Activated naive CD8-positive, alpha-beta T cell treated with anti-CD3 and anti-CD28 coated beads, Interleukin-2, amount 50 U/mL, for 16 hours (primary cell): ENCODE results near the gene NT5C3B.
"Not testable (repeated sequence)": the region's sequence is repeated elsewhere in the genome, so short reads cannot be mapped to it uniquely, and the experiment has no call there.

Experiments
- DNase-seq: peaks from one replicate; pipeline ENCODE4 v3.0.0-alpha.2; 2020; ENCODE audit warnings: low read depth, low spot score

Gene NT5C3B

DNA sequence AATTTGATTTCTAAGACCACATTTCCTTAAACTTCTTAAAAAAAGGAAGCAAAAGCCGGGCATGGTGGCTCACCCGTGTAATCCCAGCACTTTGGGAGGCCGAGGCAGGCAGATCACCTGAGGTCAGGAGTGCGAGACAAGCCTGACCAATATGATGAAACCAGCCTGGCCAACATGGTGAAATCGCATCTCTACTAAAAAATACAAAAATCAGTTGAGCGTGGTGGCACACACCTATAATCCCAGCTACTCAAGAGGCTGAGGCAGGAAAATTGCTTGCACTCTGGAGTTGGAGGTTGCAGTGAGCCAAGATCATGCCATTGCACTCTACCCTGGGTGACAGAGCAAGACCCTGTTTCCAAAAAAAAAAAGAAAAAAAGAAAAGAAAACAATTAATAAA, 4.7 kb upstream of the NT5C3B start:
- DNase-seq = not testable (repeated sequence)

DNA sequence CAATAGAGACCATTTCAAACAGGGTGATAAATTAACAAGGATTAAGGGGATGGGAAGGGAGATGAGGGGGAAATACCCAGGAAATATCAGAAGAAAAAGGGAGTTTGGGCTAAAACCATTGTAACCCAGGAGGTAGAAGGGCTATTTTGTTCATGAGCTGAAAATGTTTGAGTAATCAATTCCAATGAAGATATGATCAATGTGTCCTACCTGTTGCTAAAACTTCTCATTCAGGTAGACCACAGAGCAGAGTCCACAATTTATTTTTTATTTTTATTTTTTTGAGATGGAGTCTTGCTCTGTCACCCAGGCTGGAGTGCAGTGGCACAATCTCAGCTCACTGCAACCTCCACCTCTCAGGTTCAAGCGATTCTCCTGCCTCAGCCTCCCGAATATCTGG, 3.4 kb upstream of the NT5C3B start:
- DNase-seq = not testable (repeated sequence)

DNA sequence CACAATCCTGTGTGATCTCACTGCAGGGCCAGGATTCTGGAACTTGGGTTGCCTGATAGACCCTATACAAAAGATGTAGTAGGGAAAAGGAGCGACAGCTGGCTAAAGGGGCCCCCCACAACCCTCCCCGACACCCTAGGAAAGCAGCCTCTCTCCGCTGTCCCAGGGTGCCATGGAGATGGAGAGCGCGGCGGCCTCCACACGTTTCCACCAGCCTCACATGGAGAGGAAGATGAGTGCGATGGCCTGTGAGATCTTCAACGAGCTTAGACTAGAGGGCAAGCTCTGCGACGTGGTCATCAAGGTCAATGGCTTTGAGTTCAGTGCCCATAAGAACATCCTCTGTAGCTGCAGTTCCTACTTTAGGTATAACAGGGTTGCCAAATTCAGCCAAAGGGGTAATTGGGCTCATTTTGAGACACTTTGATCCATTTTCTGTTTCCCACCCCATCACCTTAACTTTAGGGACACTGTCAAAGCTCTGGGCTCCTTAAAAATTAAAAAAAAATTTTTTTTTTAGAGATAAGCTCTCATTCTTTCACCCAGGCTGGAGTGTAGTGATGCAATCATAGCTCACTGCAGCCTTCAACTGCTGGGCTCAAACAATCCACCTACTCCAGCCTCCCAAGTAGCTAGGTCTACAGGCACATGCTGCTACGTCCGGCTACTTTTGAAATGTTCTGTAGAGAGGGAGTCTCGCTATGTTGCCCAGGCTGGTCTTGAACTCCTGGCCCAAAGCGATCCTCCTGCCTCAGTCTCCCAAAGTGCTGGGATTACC, 1.9 kb upstream of the NT5C3B start, which contains the start of gene KLHL10:
KLHL10 (plus strand) TSS at position 65 of the 778 bp plus-strand sequence; CDS start at position 173, 108 bp downstream.
- no peak for DNase-seq

DNA sequence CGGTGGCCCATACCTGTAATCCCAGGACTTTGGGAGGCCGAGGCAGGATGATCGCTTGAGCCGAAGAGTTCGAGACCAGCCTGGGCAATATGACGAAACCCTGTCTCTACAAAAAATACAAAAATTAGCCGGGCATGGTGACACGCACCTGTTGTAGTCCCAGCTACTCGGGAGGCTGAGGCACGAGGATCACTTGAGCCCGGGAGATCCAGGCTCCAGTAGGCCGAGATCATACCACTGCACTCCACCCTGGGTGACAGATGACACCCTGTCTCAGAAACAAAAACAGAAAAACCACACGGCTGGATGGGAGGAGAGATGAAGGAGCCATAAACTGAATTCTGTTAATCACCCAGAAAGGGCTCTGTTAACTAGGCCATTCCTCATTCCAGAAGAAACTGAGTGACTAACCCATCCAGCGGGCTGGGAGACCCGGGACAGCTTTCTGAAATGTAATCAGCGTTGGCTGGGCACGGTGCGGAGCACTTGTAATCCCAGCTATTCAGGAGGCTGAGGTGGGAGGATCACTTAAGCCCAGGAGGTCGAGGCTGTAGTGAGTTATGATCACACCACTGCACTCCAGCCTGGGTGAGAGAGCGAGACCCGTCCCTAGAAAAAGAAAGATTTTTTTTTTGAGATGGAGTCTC, 641 bp upstream of the NT5C3B start:
- no peak for DNase-seq

DNA sequence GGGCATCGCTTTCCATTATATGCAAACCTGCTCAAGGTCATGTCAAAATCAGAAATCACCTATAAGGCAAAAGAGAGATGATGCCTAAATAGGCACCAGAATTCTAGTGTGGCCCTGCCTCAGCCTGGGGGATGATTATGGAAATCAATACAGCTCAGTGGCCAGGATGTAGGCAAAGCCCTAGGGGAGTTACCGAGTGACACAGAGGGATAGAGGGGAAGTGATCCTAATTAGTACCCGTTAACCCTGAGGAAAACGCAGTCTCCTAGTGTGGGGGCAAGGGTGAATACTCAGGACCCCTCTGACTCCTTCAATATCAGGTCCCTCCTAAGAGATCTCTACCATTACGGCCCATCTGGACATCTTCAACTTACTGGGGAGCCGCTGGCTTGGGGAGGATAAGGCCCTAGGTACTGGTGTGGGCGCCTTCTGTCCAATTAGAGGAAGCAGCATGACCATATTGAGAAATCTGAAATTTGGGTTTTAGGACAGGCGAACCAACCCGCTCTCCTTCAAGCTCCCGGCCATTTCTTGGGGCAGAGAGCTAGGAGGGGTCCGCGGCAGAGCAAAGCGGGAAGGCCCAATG, 725 bp downstream of the NT5C3B start:
- no peak for DNase-seq

DNA sequence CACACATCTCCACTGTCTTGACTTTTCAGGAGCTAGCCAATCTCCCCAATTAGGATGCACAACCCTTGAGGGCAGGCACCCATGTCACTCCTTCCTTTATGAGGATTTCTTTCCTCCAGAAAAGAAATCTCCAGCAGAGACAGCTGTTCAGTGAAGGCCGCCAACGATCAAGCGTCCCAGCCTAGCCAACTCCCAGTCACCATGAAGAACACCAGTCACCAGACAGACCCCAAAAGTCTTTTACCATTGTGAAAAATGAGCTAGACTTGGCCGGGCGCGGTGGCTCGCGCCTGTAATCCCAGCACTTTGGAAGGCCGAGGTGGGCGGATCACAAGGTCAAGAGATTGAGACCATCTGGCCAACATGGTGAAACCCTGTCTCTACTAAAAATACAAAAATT, 6.1 kb downstream of the NT5C3B start:
- DNase-seq = not testable (repeated sequence)

DNA sequence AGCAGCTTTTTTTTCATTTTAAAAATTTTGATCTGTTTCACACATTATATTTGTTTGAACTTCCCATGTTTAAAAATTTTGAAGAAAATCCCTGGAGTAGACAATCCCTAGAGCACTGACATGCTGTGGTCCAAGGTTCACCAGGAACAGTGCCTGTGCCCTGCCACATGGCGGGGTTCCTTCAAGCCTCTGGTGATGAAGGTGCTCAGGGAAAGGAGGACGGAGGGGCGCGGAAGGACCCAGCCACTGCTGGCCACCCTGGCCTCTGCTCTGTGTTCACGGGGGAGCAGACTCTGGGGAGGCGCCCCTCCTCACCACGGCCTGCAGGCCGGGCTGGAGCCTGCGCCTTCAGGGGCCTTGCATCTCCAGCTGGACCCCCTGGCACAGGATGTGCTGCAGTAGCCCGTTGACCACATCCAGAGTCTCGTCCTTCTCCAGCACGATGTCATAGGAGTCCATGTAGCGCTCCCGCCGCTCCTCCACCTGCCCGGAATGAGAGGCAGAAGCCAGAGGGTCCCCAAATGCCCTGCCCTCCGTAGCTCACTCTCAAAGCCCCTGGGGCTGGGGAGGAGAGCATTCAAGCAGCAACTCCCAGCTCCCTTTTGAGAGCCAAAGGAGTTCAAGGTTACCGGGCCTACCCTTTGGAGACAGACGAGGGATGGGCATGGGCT, 10.7 kb downstream of the NT5C3B start:
- no peak for DNase-seq

DNA sequence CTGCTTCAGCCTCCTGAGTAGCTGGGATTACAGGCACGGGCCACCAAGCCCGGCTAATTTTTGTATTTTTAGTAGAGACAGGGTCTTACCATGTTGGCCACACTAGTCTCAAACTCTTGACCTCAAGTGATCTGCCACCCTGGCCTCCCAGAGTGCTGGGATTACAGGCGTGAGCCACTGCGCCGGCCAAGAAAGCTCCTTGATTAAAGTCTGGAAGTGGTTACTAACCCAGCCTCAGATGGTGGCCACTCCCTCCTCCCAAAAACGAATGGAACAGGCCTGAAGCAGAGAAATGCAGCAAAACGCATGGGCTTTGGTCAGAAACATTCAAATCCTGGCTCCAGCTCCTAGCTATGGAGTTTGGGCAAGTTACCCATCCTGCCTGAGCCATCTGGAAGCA, 11.9 kb downstream of the NT5C3B start:
- no peak for DNase-seq

DNA sequence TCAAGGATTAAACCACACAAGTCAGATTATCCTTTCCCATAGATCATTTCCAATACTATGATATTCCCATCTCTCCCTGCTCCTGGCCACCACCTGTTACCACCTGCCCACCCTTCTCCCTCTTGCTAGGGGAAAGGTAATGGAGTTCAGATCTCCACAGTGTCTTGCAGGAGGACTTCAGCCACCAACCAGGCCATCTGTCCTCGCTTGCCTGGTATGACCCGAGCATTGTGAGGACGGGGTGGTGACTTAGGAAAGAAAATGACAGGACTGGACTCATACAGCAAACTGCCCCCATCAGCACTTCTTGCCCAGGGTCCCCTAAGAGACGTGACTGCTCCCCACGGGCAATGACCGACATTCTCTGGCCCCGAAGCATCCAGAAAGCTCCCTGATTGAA, 12.5 kb downstream of the NT5C3B start:
- DNase-seq = no peak

DNA sequence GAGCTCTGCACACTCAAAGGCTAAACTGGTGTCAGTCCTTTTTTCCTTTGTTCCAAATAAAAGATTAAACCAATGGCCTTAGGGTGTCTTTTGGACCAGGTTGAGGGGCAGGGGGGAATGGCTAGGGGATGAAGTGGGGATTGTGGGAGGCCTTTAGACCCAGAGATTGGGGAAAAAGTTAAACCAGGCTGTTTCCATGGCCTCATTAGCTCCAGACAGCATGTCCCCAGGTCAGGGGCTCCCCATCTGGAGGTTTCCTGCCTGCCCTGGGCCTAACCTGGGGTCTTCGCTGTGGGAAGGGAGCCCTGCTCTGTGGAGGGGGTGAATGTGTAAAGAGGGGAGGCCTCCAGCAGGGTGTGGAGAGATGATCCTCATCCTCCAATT, 12.9 kb downstream of the NT5C3B start:
- DNase-seq = no peak

DNA sequence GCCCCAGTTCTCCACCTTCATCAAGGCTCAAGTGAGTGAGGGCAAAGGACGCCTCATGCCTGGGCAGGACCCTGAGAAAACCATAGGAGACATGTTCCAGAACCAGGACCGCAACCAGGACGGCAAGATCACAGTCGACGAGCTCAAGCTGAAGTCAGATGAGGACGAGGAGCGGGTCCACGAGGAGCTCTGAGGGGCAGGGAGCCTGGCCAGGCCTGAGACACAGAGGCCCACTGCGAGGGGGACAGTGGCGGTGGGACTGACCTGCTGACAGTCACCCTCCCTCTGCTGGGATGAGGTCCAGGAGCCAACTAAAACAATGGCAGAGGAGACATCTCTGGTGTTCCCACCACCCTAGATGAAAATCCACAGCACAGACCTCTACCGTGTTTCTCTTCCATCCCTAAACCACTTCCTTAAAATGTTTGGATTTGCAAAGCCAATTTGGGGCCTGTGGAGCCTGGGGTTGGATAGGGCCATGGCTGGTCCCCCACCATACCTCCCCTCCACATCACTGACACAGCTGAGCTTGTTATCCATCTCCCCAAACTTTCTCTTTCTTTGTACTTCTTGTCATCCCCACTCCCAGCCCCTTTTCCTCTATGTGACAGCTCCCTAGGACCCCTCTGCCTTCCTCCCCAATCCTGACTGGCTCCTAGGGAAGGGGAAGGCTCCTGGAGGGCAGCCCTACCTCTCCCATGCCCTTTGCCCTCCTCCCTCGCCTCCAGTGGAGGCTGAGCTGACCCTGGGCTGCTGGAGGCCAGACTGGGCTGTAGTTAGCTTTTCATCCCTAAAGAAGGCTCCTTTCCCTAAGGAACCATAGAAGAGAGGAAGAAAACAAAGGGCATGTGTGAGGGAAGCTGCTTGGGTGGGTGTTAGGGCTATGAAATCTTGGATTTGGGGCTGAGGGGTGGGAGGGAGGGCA, 13.6 kb downstream of the NT5C3B start:
- no peak for DNase-seq

DNA sequence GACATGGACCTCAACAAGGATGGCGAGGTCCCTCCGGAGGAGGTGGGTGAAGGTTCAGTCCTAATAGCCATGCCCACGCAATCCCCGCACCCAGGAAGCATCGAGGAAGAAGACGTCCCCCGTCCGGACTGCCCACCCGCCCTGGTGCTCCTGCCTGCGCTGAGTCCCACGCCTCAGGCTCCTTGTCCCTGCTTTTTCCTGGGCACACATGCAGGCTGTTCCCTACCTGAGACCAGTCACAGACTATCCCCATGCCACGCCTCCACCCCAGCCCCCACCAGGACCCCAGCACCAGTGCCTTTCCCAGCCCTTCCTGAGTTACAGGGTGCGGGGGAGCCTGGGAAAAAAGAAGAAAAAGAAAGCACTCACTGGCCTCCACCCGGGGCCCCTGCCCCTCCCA, 14.3 kb downstream of the NT5C3B start:
- DNase-seq = no peak

DNA sequence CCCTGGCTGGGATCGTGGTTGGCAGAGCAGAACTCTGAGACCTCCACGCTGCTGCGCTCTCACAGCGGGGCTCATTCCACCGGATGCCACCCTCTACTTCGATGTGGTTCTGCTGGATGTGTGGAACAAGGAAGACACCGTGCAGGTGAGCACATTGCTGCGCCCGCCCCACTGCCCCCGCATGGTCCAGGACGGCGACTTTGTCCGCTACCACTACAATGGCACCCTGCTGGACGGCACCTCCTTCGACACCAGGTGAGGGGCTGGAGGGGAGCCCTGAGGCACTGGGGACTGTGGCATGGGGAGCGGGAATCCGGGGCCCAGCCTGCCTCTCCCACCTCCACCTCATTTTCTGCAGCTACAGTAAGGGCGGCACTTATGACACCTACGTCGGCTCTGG, 18.0 kb downstream of the NT5C3B start:
- DNase-seq = no peak

DNA sequence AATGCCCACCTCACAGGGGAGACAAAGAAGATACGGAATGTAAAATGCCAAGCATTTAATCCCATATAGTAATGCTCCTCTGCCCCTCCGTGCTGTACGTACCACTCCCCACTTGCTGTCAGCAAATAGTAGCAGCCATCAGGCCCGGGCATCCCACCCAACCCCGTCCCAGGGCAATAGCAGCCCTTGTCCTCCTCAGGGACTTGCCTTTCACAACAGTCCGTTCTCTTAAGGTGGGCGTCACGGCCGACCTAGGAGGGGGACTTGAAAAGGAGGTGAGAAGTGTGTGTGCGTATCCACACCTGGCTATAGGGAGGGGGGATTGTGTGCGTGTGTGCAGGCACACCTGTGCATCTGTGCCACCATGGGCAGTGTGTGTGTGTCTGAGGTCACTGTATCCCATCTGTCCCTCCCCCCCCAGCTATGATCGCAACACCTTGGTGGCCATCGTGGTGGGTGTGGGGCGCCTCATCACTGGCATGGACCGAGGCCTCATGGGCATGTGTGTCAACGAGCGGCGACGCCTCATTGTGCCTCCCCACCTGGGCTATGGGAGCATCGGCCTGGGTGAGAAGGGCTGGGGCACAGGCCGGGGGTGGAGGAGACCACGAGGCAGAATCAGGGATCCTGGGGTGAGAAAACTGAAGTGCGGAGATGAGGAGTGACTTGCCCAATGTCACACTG, 19.3 kb downstream of the NT5C3B start:
- no peak for DNase-seq

DNA sequence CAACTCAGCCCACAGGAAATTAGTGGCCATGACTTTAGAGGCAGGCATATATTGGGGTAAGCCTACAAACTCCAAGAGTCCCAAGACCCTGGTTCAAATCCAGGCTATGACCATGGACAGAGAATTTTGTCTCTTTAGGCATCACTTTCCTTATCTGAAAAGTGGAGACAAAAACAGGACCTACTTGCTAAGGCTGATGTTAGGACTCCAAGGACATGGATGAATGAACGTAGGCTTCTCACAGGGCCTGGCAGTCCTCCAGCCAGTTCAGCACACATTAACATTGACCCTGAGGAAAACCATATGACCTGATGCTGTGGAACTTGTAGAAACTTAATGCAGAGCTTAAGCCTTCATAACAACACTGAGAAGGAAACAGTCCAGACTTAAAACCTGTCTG, 21.8 kb downstream of the NT5C3B start:
- no peak for DNase-seq

DNA sequence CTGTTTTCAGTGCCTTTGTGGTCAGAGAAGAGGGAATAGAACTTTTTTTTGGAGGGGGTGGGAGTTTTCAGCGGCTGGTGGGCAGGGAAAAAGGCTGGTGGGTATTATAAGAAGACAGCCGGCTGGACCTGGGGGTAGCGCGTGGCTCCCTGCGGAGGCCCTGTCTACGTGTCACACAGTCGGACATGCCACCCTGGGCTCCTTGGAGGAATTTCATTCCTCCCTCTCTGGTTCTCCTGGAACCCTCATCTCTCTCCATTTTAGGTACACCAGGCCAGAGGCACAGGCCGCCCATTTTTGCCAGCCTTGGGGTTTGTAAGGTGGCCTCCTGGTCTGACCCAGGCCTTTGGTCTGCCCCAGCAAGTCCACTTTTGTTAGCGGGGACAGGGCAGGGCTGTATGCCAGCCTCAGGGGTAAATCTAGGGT, 22.3 kb downstream of the NT5C3B start:
- no peak for DNase-seq

DNA sequence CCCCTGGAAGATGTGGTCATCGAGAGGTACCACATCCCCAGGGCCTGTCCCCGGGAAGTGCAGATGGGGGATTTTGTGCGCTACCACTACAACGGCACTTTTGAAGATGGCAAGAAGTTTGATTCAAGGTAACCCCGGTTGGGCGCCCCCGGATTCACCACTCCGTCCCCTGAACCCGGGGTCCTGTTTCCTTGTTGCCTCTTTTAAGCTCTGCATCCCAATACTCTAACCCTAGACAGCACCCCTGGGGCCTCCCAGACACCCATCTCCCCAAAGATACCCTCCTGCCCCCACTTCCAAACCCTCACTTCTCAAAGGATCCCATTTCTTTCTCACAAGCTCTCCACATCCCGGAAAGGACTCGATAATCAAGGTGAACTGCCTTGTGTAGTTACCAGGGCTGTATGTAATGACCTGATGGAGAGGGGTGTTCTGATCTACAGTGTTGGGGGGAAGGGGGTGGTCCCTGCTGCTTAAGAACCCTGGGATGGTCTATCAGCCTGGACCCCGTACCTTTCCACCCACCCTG, 22.8 kb downstream of the NT5C3B start:
- no peak for DNase-seq

DNA sequence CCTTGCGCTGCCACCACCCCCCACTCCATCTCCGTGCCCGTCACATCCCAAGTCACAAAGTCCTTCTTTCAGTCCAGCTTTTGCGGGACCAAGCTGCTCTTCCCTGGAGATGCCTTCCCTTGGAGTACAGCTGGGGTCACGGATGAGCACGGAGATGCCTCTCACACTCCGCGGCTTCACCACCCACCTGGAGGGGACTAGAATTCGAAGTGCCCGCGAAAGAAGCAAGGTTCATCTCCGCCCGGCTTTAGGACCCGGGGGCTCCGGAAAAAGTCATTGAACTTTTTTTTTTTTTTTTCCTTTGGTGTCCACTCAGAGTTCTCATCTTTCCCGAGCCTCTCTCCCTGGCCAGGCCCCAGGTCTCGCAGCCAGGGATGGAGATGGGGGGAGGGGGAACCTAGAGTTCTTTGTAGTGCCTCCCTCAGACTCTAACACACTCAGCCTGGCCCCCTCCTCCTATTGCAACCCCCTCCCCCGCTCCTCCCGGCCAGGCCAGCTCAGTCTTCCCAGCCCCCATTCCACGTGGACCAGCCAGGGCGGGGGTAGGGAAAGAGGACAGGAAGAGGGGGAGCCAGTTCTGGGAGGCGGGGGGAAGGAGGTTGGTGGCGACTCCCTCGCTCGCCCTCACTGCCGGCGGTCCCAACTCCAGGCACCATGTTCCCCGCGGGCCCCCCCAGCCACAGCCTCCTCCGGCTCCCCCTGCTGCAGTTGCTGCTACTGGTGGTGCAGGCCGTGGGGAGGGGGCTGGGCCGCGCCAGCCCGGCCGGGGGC, 23.5 kb downstream of the NT5C3B start, which contains the start of gene FKBP10:
FKBP10 (plus strand) TSS at position 624 of the 771 bp plus-strand sequence; CDS start at position 655, 31 bp downstream.
- no peak for DNase-seq
